HG02870 (cell line): ENCODE data around the gene BRD7.
"Not testable (repeated sequence)": the region's sequence is repeated elsewhere in the genome, so short reads cannot be mapped to it uniquely, and the experiment has no call there.

Source experiments
- ATAC-seq: cut with Tn5 transposase; IDR thresholded peaks from one replicate; pipeline ENCODE4 v1.9.1; 2021; ENCODE audit warnings: mild to moderate bottlenecking, moderate library complexity; ENCODE audit not compliant: unreplicated experiment

BRD7 gene

GRCh38 chr16:50360033-50360778, 8.6 kb downstream of the BRD7 start:
- ATAC-seq = no peak

DNA sequence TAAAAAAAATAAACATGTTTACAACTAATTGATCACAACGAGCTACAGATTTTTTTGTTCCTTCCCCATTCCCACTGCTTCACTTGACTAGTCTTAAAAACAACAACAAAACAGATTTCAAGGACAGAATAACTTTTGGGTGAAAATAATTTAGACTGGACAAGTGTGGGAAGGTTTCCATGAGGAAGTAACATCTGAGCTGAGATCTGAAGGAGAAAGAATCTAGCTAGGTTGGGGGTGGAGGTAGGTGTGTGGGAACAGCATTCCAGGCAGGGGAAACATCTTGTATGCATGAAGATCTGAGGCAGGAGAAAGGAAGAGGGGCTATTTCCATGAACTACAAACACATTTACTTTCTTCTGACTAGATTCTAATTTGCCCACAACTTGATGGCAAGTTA, 9.2 kb downstream of the BRD7 start:
- no peak for ATAC-seq

- no peak for ATAC-seq
Observed at GRCh38 chr16:50354629-50355456, 13.9 kb downstream of the BRD7 start.

GRCh38 chr16:50354082-50354481, 14.7 kb downstream of the BRD7 start:
- ATAC-seq = no peak

GRCh38 chr16:50351952-50352351, 16.8 kb downstream of the BRD7 start:
- no peak for ATAC-seq

- ATAC-seq = no peak
Observed at GRCh38 chr16:50351116-50351515, 17.7 kb downstream of the BRD7 start.

- ATAC-seq = not testable (repeated sequence)
Observed at GRCh38 chr16:50345210-50345609, 23.6 kb downstream of the BRD7 start.

- not testable (repeated sequence) for ATAC-seq
Observed at GRCh38 chr16:50343566-50343965, 25.2 kb downstream of the BRD7 start.

DNA sequence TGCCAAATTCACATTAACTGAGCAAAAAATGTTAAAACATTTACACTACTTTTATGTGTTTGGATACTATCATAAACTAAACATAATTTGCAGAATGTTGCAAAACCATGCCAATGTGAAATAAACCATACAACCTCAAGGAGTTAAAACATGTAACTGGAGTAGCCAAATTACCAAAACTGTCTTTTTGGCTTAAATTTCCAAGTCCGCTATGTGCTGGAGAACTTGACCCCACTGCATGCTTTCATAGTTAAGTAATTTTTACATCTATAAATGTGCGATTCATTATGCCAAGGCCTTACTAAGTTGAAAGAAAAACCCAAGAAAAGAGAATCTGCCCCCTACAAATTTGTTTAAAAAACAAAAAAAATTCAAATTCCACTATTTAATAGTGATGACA, 28.2 kb downstream of the BRD7 start:
- no peak for ATAC-seq

DNA sequence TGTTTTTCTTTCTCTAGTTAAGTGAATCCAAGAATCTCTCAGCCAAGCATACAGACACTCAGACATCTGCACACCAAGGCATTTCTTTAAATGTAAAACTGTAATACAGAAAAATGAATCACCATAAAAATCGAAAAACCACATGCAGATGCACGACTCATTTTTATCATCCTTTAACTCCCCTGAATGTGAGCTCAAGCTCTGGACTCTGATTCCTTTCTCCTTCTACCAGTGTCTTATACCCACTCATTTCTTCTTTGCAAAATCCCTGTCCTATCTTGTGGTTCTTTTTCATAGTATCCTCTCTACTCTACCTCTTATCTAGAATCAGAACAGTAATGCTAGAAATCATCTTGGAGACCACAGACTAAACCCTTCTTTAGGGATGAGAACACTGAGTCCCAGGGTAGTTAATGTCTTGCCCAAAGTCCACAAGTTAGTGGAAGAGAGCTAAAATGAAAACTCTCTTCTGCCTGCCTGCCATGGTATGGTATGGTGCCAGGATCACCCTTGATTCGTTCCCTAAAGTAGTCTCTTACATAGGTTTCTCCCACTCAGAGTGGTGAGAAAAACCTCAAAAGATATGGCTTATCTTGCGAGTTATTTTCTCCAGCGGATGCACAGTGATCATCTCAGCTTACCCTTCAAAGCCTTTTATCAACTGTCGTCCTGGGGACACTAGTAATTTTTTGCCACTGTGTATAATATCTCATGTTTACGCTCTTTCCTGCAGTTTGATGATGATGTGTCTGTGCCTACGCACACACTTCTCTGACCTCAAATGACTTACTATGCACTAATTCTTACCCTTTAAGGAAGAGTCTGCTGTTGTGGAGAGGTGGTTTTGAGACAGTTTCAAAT, 30.2 kb downstream of the BRD7 start:
- no peak for ATAC-seq

GRCh38 chr16:50336884-50337283, 31.9 kb downstream of the BRD7 start:
- no peak for ATAC-seq

GRCh38 chr16:50335196-50335958, 33.4 kb downstream of the BRD7 start:
- ATAC-seq = no peak

DNA sequence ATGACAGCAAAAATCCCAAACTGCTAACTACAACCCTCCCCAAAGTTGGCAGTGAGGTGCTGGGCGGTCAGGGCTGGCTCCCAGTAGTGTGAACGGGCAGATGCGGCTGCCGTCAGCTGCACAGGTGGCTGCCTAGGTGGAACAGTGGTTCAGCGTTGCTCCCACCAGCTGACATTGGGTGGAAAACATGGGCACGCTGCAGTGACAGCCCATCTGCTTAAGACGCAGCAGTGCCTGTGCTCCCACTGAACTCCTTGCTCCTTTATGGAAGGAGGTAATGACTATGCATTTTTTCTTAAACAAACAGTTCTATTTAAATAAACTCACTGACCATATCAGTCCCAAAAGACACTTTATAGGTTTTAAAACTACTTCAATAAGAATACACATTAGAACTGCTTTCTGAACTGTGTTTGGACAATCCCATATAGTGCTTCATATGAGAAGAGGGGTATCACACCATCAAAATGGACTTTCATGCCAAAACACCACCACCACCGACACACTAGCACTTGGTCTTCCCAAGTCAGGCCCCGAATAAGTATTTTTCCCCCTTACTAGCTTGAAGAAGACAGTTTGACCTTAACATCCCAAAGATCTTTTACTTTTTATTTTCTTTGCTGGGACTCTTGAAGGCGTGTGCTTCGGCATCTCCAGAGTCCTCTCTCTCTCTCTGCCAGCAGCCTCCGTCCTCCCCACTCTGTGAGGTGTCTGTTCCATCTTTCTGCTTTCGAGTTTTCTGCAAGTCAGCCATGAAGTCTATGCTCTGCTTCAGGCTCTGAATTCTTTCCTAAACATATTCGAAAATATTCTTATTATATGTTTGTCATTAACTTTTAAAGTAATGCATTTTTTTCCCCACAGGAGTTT, 34.4 kb downstream of the BRD7 start:
- no peak for ATAC-seq

DNA sequence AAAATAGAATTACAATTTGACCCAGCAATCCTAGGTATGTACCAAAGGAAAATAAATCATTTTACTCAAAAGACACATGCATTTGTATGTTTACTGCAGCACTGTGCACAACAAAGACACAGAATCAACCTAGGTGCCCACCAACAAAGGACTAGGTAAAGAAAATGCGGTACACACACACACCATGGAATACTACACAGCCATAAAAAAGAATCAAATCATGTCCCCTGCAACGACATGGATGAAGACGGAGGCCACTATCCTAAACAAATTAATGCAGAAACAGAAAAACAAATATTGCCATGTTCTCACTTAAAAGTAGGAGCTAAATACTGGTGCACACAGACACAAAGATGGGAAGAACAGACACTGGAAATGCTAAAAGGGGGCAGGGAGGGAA, 36.2 kb downstream of the BRD7 start:
- ATAC-seq = no peak

DNA sequence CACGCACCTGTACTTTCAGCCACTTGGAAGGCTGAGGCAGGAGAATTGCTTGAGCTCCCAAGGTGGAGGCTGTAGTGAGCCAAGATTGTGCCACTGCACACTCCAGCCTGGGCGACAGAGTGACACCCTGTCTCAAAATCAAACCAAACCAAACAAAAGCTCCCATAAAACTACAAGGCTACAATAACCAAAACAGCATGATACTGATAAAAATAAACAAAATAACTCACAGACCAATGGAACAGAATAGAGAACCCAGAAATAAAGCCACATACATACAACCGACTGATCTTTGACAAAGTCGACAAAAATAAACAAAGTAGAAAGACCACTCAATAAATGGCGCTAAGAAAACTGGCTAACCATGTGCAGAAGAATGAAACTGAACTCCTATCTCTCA, 37.2 kb downstream of the BRD7 start:
- no peak for ATAC-seq

GRCh38 chr16:50329446-50330189, 39.2 kb downstream of the BRD7 start:
- ATAC-seq = no peak

DNA sequence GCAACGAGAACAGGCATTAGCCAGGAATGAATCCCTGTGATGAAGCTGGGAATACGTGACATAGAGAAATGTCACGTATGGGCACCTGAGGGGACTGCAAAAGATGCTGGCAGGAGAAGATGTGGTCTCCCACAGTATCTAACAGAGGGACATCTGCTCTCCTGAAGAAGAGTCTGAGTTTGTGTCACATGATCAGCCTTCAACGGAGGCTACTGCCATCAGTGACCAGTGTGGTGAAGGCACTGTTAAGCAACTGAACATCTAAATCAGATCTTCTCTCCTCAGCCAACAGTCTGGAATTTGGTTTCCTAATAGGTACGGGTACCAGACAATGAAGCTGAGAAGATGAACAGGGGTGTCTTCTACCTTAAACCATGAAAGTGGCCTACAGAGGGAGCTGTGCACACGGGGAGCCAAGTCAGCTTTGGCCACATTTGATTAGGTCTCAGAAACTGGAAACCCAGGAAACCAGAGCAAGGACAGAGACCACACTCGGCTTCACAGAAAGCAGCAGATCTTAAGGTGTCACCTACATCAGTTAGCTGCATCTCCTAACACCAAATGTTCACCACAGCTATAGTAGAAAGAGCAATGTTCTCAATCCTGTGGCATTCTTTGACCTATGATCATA, 41.8 kb downstream of the BRD7 start:
- peak; percentile 76 for ATAC-seq

GRCh38 chr16:50326264-50326663, 42.5 kb downstream of the BRD7 start:
- no peak for ATAC-seq
